Measurements from ENCODE around the gene DUSP2.

GRCh38 chr2:96093528-96093927, 51.7 kb downstream of the DUSP2 start:
- TF ChIP-seq CTCF (conservative IDR thresholded peaks at IDR 0.05; ENCODE audit: low read depth, low read length) (no peak), EZH2 (IDR thresholded peaks at IDR 0.05; ENCODE audit: borderline replicate concordance, low read depth, low read length, poor library complexity, severe bottlenecking) (no peak)
